Calu3 (cell line): ENCODE measurements around the gene RRM2. TPM values are rescaled to one million over a fixed set of nuclear protein-coding genes. Genes with fewer than 3 reads are reported as not detected.

Experiments
- BruUV-seq: library from RNA; stranded (reverse); fragments of 400-500 nt; replicated peaks from 2 replicates; lab custom pipeline; 2021; lab: Mats Ljungman, UMichigan
- CTCF ChIA-PET: fragments of 300-600 bp; sonication (Branson Sonifier 250); formaldehyde crosslinking; loops from one replicate; lab custom pipeline; 2022; ENCODE audit warnings: antibody characterized with exemption; lab: Charles Lee
- DNase-seq: peaks from one replicate; pipeline ENCODE4 v3.0.0; 2022
- H3K27ac Mint-ChIP-seq: one replicate; pipeline ENCODE4 v1.8.0; 2022; ENCODE audit warnings: mixed read lengths; ENCODE audit not compliant: unreplicated experiment
- H3K27me3 Mint-ChIP-seq: one replicate; pipeline ENCODE4 v1.8.0; 2022; ENCODE audit warnings: mixed read lengths; ENCODE audit not compliant: unreplicated experiment
- H3K36me3 Mint-ChIP-seq: one replicate; pipeline ENCODE4 v1.8.0; 2022; ENCODE audit warnings: mild to moderate bottlenecking, moderate library complexity, mixed read lengths; ENCODE audit not compliant: insufficient read depth, unreplicated experiment
- H3K4me1 Mint-ChIP-seq: one replicate; pipeline ENCODE4 v1.8.0; 2022; ENCODE audit warnings: mild to moderate bottlenecking, low read depth, mixed read lengths; ENCODE audit not compliant: unreplicated experiment
- H3K4me3 Mint-ChIP-seq: one replicate; pipeline ENCODE4 v1.8.0; 2022; ENCODE audit warnings: mild to moderate bottlenecking, low read depth, moderate library complexity, mixed read lengths; ENCODE audit not compliant: unreplicated experiment
- H3K9me3 Mint-ChIP-seq: one replicate; pipeline ENCODE4 v1.8.0; 2022; ENCODE audit warnings: low read depth, mixed read lengths; ENCODE audit not compliant: unreplicated experiment
- CTCF ChIP-seq: fragments of 200-600 bp; IDR thresholded peaks from one replicate; pipeline ENCODE4 v1.8.0; 2022; ENCODE audit warnings: antibody characterized with exemption; ENCODE audit not compliant: unreplicated experiment
- intact Hi-C: fragments of 100-400 bp; cut with micrococcal nuclease; formaldehyde crosslinking; loops from one replicate; pipeline ENCODE4 v1.10.0; 2022; ENCODE audit not compliant: unreplicated experiment
- total RNA-seq: library from RNA; stranded (reverse); gene quantifications from 2 replicates; pipeline ENCODE4 v1.2.3, GENCODE V29; 2022

RRM2 gene
- total RNA-seq, 1 experiment from 2014 or later, result 154 TPM

- no TSS peak for BruUV-seq
- Mint-ChIP-seq H3K9me3 (no peaks in the 10 kb centered on the region), H3K4me3 (peak overlapping the region; percentile 66), H3K27me3 (peaks cover 89% of the 10 kb centered on the region), H3K4me1 (peaks cover 25% of the 10 kb centered on the region), H3K36me3 (peaks cover 4% of the 10 kb centered on the region), H3K27ac (peak overlapping the region; percentile 42)
- intact Hi-C loops, result loop anchor here (10.0 kb wide), 1 partner anchor 585 kb away; no protein-coding TSS in a partner anchor
- CTCF ChIA-PET, result interaction anchor here (0.9 to 1.2 kb wide), 3 partner anchors 10 to 18 kb away, joined by 3 to 4 read pairs (median 4); no protein-coding TSS in a partner anchor
- TF ChIP-seq CTCF, result peak; percentile 1
- peak; percentile 43 for DNase-seq
Observed at GRCh38 chr2:10079266-10079869, 43.2 kb upstream of the RRM2 start.

DNA sequence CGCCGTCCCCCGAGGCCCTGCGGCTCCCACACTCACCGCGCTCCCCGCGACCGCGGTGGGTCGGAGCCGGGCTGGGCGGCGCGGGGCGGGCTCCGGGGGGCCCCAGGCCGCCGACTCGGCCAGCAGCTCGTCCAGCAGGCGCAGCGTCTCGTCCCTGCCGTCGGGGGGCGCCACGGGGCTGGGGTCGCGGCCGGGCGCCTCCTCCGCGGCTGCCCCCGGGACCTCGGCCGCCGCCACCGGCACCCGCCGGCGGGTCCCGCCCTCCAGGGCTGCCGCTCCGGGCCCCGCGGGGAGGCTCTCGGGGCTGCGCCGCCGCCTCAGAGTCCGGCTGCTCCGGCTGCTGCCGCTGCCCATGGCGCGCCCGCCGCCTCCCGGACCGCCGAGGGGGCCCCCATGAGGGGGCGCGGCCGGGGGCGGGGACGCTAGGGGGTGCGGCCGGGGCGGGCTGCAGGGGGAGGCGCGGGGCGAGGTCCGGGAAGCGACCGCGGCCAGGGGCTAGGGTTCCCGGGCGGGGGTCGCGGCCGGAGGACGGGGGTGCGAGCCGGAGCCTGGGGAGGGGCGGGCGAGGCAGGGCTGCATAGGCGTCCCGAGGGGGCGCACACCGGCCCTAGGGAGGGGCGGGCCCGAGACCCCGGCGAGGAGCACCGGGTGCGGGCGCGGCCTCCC, 42.5 kb upstream of the RRM2 start, which contains the start of gene CYS1:
Gene CYS1, minus strand, starts transcription at position 542 of the 666 bp plus-strand sequence. Its CDS starts 188 bp downstream, at position 354.
- peaks cover 4% of the 10 kb centered on the region for H3K36me3 Mint-ChIP-seq
- intact Hi-C loops, result loop anchor here (10.0 kb wide), 1 partner anchor 585 kb away; no protein-coding TSS in a partner anchor
- DNase-seq, result peak; percentile 76
- H3K9me3 Mint-ChIP-seq, result no peaks in the 10 kb centered on the region
- no TSS peak for BruUV-seq
- H3K27ac Mint-ChIP-seq, result peak within 1 kb of the TSS; percentile 42
- H3K4me1 Mint-ChIP-seq, result peaks cover 31% of the 10 kb centered on the region
- peaks cover 89% of the 10 kb centered on the region for H3K27me3 Mint-ChIP-seq
- no peak for TF ChIP-seq CTCF
- peak within 1 kb of the TSS; percentile 66 for H3K4me3 Mint-ChIP-seq
- CTCF ChIA-PET, result interaction anchor here (0.9 to 1.0 kb wide), 2 partner anchors 10 to 17 kb away, joined by 3 to 4 read pairs; no protein-coding TSS in a partner anchor

GRCh38 chr2:10080536-10081304, 41.8 kb upstream of the RRM2 start:
- Mint-ChIP-seq H3K4me3 (peak overlapping the region; percentile 42), H3K36me3 (peaks cover 4% of the 10 kb centered on the region), H3K4me1 (peaks cover 38% of the 10 kb centered on the region), H3K9me3 (no peaks in the 10 kb centered on the region), H3K27ac (no peak overlapping the region), H3K27me3 (peaks cover 82% of the 10 kb centered on the region)
- intact Hi-C loops, result no loop called here
- CTCF ChIA-PET, result interaction anchor here (0.7 to 1.5 kb wide), 3 partner anchors 9 to 54 kb away, joined by 3 to 8 read pairs (median 3); no protein-coding TSS in a partner anchor
- DNase-seq, result no peak
- BruUV-seq, result no TSS peak
- TF ChIP-seq CTCF, result no peak

- H3K27me3 Mint-ChIP-seq, result peaks cover 58% of the 10 kb centered on the region
- CTCF ChIA-PET, result interaction anchor here (0.7 kb wide), 1 partner anchor 14 kb away, joined by 4 read pairs; no protein-coding TSS in a partner anchor
- peaks cover 58% of the 10 kb centered on the region for H3K4me1 Mint-ChIP-seq
- no peaks in the 10 kb centered on the region for H3K9me3 Mint-ChIP-seq
- TF ChIP-seq CTCF, result no peak
- H3K36me3 Mint-ChIP-seq, result peaks cover 4% of the 10 kb centered on the region
- intact Hi-C loops, result no loop called here
- no peak overlapping the region for H3K27ac Mint-ChIP-seq
- no TSS peak for BruUV-seq
- no peak overlapping the region for H3K4me3 Mint-ChIP-seq
- no peak for DNase-seq
Observed at GRCh38 chr2:10083046-10083445, 39.5 kb upstream of the RRM2 start.
